ENCODE measurements around the gene DENND2A. TPM values are rescaled to one million over a fixed set of nuclear protein-coding genes. Genes with fewer than 3 reads are reported as not detected.
A peak's percentile ranks its signal among the peaks of the same experiment; 100 is the strongest.

The DENND2A gene
- total RNA-seq, 1 donor from 2014 or later = 39.8 TPM

DNA sequence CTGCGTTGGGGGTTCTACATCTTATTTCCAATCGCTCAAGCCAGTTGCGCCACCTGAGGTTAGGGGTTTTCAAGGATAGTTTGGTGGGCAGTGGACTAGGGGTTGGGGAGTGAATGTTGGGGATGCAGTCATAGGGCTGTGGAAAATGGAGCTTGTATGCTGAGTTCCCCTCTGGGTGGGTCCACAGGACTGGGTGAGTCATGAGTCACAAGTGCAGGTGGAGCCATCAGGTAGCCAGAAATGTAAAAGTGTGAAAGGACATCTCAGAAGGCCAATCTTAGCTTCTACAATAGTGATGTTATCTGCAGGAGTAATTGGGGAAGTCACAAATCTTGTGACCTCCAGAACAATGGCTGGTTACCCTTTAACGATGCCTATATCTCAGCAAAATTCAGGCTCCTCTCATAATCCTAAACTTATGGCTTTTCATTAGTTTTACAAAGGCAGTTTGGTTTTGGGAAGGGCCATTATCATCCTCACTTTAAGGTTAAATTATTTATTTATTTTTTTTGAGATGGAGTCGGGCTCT, 143.3 kb downstream of the DENND2A start:
- no peaks in the 10 kb centered on the region for H3K36me3 Mint-ChIP-seq (ENCODE audit: insufficient read depth)
- H3K27ac Mint-ChIP-seq = peak overlapping the region; percentile 34
- H3K9me3 Mint-ChIP-seq (ENCODE audit: low read depth) = no peaks in the 10 kb centered on the region
- no peak overlapping the region for H3K4me3 Mint-ChIP-seq (ENCODE audit: low read depth)
- no peaks in the 10 kb centered on the region for H3K4me1 Mint-ChIP-seq (ENCODE audit: low read depth)
- no peaks in the 10 kb centered on the region for H3K27me3 Mint-ChIP-seq
- DNase-seq (ENCODE audit: low spot score, unreplicated experiment) = no peak
- TF ChIP-seq, protein P1, sequence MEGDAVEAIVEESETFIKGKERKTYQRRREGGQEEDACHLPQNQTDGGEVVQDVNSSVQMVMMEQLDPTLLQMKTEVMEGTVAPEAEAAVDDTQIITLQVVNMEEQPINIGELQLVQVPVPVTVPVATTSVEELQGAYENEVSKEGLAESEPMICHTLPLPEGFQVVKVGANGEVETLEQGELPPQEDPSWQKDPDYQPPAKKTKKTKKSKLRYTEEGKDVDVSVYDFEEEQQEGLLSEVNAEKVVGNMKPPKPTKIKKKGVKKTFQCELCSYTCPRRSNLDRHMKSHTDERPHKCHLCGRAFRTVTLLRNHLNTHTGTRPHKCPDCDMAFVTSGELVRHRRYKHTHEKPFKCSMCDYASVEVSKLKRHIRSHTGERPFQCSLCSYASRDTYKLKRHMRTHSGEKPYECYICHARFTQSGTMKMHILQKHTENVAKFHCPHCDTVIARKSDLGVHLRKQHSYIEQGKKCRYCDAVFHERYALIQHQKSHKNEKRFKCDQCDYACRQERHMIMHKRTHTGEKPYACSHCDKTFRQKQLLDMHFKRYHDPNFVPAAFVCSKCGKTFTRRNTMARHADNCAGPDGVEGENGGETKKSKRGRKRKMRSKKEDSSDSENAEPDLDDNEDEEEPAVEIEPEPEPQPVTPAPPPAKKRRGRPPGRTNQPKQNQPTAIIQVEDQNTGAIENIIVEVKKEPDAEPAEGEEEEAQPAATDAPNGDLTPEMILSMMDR (IDR thresholded peaks at IDR 0.05; ENCODE audit: unreplicated experiment) = no peak

- no peak overlapping the region for H3K4me3 Mint-ChIP-seq (ENCODE audit: low read depth)
- no peak for DNase-seq (ENCODE audit: low spot score, unreplicated experiment)
- H3K9me3 Mint-ChIP-seq (ENCODE audit: low read depth) = no peaks in the 10 kb centered on the region
- TF ChIP-seq, protein P1 (IDR thresholded peaks at IDR 0.05; ENCODE audit: unreplicated experiment) = no peak
- H3K27me3 Mint-ChIP-seq = no peaks in the 10 kb centered on the region
- H3K36me3 Mint-ChIP-seq (ENCODE audit: insufficient read depth) = no peaks in the 10 kb centered on the region
- H3K27ac Mint-ChIP-seq = no peak overlapping the region
- no peaks in the 10 kb centered on the region for H3K4me1 Mint-ChIP-seq (ENCODE audit: low read depth)
These were observed 145.0 kb downstream of the DENND2A start for GRCh38 chr7:140495514-140496097.

- TF ChIP-seq, protein P1 (IDR thresholded peaks at IDR 0.05; ENCODE audit: unreplicated experiment) = no peak
- Mint-ChIP-seq H3K4me3 (ENCODE audit: low read depth) (no peak overlapping the region), H3K36me3 (ENCODE audit: insufficient read depth) (no peaks in the 10 kb centered on the region), H3K4me1 (ENCODE audit: low read depth) (no peaks in the 10 kb centered on the region), H3K9me3 (ENCODE audit: low read depth) (no peaks in the 10 kb centered on the region), H3K27me3 (no peaks in the 10 kb centered on the region), H3K27ac (no peak overlapping the region)
- no peak for DNase-seq (ENCODE audit: low spot score, unreplicated experiment)
These were observed 145.7 kb downstream of the DENND2A start for GRCh38 chr7:140494867-140495266.

GRCh38 chr7:140489026-140489359, 151.6 kb downstream of the DENND2A start:
- Mint-ChIP-seq H3K4me1 (ENCODE audit: low read depth) (peaks cover 9% of the 10 kb centered on the region), H3K27me3 (no peaks in the 10 kb centered on the region), H3K36me3 (ENCODE audit: insufficient read depth) (no peaks in the 10 kb centered on the region), H3K9me3 (ENCODE audit: low read depth) (no peaks in the 10 kb centered on the region), H3K4me3 (ENCODE audit: low read depth) (no peak overlapping the region), H3K27ac (no peak overlapping the region)
- TF ChIP-seq, protein P1 (IDR thresholded peaks at IDR 0.05; ENCODE audit: unreplicated experiment) = no peak
- DNase-seq (ENCODE audit: low spot score, unreplicated experiment) = no peak

DNA sequence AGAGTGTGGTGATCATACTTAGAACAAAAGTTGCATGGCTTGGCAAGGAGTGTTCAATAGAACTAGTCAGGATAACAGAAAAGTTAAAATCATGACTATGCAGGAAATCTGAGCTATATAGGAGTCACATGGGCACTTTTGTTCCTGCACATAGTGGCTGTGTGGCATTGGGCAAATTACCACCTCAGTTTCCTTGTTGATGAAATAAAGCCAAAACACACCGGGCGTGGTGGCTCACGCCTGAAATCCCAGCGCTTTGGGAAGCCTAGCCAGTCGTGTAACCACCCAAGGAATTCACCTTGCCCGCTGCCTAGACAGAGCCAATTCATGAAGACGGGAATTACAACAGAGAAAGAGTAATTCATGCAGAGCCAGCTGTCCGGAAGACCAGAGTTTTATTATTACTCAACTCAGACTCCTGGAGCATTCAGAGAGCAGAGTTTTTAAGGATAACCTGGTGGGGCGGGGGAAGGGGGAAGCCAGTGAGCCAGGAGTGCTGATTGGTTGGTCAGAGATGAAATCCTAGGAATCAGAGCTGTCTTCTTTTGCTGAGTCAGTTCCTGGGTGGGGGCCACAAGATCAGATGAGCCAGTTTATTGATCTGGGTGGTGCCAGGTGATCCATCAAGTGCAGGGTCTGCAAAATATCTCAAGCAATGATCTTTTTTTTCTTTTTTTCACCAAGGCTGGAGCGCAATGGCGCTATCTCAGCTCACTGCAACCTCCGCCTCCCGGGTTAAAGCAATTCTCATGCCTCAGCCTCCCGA, 154.9 kb downstream of the DENND2A start:
- H3K27ac Mint-ChIP-seq = peak overlapping the region; percentile 20
- peaks cover 10% of the 10 kb centered on the region for H3K4me1 Mint-ChIP-seq (ENCODE audit: low read depth)
- H3K27me3 Mint-ChIP-seq = no peaks in the 10 kb centered on the region
- TF ChIP-seq, protein P1 (IDR thresholded peaks at IDR 0.05; ENCODE audit: unreplicated experiment) = no peak
- no peaks in the 10 kb centered on the region for H3K36me3 Mint-ChIP-seq (ENCODE audit: insufficient read depth)
- no peak for DNase-seq (ENCODE audit: low spot score, unreplicated experiment)
- H3K4me3 Mint-ChIP-seq (ENCODE audit: low read depth) = no peak overlapping the region
- H3K9me3 Mint-ChIP-seq (ENCODE audit: low read depth) = no peaks in the 10 kb centered on the region

All from progenitor cell of endocrine pancreas (in vitro differentiated cells).